Skin of body (tissue), 2 donors: ENCODE measurements around the gene PIGS. TPM values are rescaled to one million over a fixed set of nuclear protein-coding genes. Genes with fewer than 3 reads are reported as not detected.
"Not testable (repeated sequence)": the region's sequence is repeated elsewhere in the genome, so short reads cannot be mapped to it uniquely, and the experiment has no call there.

Experiments used
- DNase-seq: peaks from one replicate; lab custom pipeline; 2025; lab: John Stamatoyannopoulos, UW
- total RNA-seq: library from RNA; depleted of rRNA; stranded (reverse); fragments of >200 nt; gene quantifications from one replicate; pipeline ENCODE4 v1.2.3, GENCODE V29; 2014

The PIGS gene
- total RNA-seq, 1 donor from 2014 or later = 19.3 TPM

DNA sequence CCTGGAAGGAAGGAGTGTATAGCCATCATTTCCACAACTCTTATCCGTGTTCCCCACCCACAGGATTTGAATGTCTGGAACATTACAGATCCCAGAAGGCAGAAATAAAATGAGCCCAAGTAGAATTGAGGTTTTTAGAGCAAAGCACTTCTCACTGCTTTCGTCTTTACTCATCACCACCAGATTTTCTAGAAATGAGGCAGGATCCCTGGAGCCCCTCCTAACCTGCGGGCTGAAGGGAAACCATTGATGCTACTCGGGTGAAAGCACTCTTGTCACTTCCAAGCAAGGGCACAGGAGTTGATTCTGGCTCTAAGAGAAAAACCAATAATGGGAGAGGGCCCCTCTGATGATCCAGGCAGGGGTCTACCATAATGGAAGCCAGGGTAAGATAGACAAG, 8.2 kb upstream of the PIGS start:
- no peak for DNase-seq

DNA sequence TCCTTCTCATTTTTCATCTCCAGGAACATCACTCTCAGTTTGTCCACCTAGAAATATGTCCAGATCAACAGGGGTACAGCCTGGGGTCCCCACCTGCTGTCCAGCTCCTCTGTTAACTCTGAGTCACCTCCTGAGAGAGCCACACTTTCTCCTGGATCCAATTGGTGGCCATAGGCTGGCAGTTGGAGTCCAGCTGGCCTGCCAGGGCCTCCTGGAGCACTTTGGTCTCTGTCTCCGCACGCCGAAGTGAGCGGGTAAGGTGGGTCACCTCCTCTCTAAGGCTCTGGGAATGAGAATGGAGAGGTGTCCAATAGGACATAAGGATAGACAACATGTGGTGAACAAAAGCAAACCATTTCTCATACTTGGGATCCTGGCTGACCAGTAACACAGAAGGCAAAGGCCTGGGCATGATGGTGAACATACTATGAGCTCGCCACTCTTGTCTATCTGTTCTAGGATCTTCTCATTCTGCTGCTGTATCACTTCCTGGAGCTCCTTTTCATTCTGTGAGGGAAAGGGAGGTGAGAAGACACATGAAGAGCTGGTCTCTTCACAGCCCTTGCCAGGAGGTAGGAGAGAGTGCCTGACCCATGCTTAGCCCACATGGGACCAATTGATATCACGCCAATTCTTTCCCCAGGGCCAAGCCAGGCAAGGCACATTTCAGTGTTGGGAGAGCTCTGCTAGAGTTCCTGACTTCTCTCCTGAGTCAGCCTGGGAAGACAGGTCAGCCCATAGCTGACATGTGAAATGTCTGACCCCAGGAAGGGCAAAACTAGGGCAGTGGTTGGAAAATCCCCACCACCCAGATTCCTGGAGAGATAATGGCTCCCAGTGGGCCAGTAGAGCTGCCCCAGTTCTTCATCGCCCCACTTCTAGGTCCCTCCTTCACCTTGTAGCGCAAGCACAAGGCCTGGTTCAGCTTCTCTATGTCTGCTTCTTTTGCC, 7.2 kb upstream of the PIGS start:
- DNase-seq = no peak

DNA sequence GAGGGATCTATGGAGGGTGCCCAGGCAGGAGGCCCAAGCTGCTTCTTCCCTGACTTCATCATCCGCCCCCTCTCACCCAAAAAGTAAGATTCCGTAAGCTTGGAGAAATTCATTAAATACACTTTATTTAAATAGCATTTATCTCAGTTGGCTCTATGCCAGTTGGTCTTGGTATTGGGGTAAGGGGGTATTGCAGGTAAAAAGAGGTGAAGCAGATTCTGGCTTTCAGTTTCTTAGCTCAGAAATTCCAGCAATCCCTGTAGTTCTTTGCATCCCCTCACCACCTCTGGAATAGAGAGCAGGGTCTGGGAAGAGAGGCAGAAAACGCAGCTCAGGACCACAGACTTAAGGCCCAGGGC, 6.1 kb upstream of the PIGS start:
- DNase-seq = no peak

DNA sequence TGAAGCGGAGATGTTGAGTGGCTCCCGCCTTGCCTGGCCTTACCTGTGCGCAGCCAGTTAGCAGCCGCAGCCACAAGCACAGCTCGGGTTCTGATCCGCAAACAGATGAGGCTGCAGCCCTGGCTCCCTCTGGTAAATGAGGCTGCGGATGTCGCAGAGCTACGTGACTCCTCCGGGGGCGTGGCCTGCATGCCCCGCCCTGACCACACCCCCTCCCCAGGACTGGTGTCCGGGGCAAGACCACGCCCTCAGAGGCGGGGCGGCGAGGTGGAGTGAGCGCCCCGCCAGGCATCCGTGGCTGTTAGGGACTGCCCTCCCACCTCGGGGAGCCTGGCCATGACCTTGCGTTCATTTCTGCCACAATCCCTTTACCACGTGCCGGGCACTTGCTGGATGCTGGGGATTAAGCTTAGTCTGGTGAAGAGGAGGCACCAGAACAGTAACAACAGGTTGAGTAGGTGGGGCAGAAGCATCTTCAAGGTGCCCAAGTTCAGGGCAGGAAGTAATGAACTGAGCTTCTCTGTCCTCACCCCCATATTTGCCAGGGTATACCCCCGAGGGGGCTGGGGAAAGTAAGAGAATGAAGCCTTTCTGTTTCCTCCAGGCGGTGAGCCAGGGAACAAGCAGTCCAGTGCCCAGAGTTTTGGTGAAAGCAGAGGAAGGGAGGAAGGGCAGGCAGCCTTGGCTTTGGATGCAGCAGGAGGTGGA, 5.6 kb upstream of the PIGS start, which contains the start of gene ALDOC:
ALDOC (minus strand) TSS at position 138 of the 708 bp plus-strand sequence. CDS start 1,363 bp downstream, outside the sequence.
- no peak for DNase-seq

DNA sequence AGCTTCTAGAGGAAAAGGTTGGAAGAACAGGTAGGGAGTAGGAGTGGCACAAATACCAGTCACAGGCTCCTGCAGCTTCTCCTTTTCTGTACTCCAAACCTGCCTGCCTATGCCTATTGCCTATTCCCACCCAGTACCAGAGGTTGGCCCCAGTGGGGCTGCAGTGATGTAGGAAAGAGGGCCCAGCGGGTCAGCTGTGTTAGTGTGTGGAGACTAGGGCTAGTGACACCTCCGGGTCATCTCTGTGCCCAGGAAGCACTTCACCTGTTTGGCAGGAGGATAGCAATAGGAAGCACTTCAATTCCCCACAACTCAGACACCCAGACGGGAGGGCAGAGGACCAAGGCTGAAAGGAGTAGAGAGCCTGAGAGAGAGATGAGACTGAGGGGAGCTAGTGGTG, 4.7 kb upstream of the PIGS start:
- DNase-seq = not testable (repeated sequence)

DNA sequence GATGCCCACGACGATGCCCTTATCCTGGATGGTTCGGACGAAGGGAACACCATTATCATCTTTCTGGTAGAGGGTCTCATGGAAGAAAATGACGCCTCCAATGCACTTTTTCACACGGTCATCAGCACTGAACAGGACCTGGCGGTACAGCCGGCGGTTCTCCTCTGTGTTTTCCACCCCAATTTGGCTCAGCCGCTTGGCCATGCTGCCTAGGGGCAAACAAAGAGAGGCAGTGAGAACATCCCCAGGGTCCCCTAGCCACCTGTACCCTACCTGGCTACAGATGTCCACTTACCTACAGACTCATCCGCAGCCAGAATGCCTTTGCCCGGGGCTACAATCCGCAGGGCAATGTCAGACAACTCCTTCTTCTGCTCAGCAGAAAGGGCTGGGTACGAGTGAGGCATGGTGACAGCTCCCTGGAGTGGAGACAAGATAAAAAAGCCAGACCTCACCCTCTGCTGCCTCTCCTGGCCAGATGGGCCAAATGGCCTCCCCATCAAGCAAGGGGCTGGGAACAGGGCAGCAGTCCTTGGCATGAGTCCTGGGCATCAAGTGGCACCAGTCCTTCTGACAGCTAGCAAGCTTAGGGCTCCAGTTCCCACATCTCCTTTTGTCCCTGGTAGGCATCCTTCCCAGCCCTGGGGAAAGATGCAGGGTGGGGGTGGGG, 3.9 kb upstream of the PIGS start:
- no peak for DNase-seq

DNA sequence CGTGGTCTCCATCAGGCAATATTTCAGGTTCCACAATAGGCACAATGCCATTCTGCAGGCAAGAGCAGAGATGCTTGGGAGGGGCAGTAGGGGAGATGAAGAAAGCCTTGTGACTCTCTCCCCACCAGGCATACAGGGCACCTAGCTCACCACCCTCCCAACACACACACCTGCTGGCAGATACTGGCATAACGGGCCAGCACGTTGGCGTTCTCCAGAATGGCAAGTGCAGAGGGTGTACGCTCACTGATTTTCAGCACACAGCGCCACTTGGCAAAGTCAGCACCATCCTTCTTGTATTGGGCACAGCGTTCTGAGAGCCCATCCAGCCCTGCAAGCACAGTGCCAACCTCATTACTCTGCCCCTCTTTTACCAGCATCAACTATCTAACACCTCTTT, 3.2 kb upstream of the PIGS start:
- no peak for DNase-seq

DNA sequence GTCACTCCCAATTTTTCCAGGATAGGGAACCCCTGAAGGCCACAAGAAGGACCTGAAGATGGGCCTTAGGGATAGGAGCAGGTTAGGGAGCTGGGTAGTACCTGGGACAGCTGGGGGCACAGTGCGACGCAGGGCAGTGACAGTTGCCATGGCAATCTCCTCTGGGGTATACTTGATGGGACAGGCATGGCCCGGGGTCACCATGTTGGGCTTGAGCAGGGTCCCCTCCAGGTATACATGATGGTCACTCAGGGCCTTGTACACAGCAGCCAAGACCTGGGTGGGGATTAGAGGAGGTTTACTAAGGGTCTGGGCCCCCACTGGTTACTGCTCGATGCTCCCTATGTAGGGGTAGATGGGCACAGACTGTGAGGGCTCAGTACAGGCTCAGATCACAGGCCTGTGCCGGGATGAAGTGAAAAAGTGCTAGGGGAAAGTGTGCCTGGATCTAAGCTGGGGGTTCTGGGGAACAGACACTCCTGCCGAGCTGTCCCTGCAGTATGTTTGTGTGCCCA, 2.7 kb upstream of the PIGS start:
- DNase-seq = no peak

DNA sequence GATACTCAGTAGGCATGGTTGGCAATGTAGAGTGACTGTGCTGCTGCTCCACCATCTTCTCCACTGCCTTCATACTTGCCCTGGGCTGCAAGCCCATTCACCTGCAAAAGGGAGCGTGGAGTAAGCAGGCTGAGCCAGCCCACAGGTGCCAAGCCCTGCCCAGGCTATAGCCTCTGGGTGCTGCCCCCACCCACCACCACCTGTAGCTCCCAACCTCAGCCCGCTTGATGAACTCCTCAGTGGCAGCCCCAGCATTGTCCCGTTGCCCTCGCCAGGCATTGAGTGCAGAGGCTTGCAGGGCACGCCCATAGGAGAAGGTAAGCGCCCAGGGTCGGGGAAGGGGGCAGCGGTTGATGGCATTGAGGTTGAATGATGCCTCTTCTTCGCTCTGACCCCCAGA, 2.2 kb upstream of the PIGS start:
- DNase-seq = no peak

DNA sequence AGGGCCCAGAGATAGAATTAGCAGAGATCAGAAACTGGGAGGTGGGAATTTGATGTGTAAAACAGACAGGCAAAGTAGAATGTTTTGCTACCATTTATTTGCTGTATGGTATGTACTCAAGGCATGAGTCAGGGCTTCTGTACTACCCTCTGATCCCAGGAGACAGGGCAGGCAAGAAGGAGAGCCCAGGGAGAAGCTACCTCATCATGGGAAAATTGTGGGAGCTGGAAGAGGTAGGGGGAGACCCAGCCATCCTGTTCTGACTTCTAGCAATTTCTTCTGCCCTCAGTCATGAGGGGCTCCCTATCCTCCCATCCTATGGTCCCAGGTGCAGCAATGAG, 1.7 kb upstream of the PIGS start:
- DNase-seq = no peak

DNA sequence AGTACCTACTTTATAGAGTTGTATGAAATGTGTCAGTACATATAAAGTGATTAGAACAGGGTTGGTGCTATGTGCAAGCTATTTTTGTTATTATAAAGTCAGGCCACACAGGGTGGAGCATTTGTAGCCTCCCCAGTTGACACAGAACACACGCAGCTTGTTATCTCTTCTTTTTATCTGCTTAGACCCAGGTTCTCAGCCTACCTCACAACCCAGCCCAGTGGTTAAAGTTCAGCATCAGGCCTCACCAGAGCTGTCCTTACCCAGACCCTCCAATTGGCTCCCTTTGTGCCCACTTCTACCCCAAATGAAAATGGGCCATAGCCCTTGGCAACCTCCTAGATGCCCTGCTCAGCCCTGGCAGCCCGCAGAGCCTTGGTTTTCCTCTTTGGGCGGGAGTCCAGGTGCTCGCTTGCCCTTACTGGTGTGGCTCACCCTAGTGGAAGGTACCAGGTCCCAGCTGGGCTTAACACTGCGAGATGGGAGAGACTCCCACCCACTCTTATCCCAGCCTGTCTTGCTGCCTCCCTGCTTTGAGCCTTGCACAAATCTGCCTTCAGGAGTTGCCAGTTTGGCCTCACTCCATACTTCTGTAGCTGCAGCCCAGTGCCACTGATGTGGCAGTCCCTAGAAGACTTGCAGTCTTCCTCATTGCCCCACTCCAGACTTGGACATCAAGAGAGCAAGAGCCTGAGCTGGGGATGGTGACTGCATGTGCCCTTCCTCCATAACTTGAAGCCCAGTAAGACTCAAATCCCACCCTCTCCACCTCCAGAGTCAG, 1.1 kb upstream of the PIGS start:
- no peak for DNase-seq

DNA sequence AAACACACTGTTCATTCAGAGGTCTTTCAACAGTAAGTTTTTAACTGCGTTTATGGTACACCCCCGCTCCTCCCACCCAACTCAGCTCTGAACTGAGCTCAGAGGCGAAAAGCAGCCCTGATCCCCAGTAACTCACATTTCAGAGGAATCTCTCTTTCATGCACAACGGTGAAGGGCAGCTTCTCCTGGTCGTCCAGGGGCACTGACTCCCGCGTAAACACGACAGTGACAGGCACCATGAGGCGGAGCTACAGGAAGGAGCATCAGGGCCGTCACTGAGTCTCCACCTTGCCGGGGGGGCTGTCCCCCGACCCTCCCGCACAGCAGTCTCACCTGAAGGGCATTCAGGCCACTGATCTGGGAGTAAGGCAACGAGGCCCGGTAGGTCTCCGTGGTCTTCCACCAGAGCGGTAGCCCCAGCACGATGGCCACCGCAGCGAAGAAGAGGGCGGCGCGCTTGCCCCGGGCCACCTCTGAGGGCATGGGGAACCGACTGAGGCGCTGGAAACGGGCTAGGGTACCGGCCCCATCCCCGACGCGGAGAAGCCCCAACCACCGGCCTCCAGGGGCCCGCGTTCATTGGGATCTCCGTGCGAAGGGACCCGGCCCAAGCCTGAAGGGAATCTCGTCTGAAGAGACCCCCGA, 486 bp downstream of the PIGS start:
- no peak for DNase-seq

DNA sequence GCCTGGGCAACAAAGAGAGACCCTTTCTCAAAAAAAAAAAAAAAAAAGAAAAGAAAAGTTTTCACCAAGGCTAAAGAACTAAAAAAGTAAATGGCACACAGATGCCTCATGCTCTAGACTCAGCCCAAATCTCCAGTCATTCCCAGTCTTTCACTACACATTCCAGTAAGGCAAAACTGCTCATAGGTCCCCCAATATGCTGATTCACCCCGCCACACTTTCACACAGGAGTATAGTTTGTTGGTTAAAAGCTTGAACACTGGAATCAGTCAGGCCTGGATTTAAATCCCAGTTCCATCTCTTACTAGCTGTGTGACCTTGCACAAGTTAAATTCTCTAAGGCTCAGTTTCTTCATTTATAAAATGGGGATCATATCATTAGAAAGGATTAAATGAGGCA, 1.9 kb downstream of the PIGS start:
- no peak for DNase-seq

DNA sequence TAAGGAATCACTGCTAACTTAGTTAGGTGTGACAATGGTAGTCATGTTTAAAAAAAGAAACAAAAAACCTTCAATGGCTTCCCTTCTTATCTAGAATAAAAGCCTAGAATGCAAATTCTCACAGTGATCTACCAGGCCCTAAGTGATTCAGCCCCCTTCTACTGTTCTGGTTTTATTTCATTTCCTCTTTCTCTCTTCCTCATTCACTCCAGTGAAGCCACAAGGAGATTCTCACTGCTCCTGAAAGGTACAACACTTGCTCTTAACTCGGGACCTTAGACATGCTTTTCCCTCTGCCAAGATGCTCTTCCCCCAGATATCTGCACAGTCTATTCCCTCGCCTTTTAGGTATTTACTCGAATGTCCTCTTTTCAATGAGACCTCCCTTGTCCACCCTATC, 3.7 kb downstream of the PIGS start:
- DNase-seq = no peak

DNA sequence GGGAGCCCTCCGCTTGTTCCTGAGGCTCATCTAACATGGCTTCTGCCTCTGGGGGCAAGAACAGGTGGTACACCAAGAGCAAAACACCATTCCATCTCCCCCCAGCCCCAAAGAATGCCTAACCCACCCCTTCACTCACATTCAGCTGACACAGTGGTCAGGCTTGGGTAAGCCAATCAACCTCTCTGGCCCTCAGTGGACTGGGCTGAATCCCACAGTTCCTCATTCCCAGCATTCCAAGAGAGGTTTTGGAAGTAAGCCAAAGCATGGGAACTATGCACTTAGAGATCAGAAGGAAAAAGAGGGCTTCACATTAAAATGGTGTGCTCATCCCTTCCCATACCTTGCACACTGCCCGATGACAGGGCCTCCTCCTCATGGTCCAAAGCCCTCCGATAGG, 7.8 kb downstream of the PIGS start:
- no peak for DNase-seq

DNA sequence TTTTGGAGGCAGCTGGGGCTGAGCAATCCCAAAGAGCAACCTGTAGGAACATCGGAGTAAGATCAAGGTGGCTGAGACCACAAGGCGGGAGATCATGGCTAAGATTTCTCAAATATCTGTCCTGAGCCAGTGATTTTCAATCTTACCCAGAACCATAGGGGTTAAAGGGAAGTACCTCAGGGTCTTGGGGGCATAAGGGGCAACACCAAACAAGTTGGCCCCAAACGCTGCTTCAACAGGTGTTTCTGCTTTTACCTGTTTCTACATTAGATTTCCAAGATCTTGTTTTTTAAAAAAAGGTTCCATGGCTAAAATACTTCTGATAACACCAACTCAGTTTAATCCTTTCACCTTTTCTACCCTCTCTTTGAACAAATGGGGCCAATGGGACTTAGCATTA, 16.3 kb downstream of the PIGS start:
- no peak for DNase-seq

DNA sequence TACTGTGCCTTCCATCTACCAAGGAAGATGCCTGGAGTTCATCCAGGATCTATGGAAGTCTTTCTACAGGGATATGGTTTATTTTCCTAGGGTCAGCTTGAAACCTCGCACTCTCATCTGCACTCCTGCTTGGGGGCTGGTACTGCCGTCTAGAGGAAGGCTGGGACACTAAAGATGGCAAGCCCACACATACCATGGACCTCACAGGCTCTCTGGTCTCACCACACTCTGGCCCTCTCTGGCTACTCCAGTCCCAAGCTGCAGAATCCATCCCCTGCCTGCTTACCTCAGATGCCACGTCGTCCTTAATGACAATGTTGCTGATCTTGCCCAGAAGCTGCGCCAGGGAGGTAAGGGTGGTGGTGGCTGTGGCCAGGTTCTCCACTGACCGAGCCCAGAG, 16.8 kb downstream of the PIGS start:
- DNase-seq = no peak

DNA sequence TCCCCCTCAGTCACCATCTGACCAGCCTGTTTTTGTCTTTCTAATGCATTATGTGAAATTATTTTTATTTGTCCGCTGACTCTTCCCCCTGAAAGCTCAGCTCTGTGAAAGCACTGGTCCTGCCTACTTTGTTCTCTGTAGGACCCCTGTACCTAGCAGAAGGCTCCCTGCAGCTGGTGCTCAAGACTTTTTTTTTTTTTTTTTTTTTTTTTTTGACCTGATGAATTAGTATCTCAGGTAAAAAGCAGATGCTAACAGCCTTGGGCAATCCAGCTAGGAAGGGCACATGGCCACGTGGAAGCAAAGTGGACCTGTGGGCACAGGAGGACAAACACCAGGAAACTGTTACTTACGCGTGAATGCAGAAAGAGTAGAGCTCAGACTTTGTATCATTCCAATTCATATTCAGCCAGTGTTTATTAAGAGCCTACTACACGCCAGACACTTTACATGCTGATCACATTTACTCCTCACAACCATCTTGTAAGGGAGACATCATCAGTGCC, 18.3 kb downstream of the PIGS start:
- DNase-seq = peak; percentile 16

DNA sequence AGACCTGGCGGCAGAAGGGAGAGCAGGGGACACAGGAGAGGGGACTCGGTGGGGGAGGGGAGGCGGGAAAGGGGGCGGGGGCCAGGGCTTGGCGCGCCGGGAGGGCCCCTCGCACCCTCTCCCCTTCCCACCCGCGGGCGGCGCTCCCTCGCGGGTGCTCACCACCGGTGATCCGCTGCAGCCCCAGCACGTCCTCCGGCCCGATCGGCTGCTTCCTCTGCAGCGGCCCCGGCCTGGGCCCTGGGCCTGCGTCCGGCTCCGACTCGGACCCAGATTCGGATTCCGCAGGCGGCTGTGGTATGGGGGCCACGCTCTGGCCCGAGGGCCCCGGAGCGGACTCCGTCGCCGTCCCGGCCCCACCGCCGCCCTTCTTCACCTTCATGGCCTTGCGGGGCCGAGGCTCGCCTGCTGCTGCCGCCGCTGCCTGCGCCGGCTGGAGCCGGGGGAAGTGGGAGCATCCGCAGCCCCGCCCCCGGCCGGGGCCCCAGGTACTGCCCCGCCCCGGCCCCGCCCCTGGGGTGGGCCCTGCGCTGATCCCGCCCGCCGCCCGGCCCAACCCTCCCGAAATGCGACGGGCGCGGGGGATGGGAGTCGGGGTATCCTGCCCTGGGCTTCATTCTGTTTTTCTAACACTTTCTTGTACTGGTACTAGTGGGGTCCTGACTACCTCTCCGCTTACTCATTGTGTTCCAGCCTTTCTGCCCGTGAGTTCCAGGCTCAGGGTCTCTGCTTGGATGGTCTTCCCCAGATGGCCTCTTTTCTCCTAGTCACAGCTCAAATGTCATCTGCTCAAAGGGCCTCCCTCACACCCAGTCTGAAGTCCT, 18.9 kb downstream of the PIGS start, which contains the start of gene UNC119:
UNC119 (minus strand) TSS at position 449 of the 824 bp plus-strand sequence; CDS start at position 382, 67 bp downstream.
- peak; percentile 38 for DNase-seq
